Islet of Langerhans (tissue), 1 donor: ENCODE data around the gene GFPT2.

ENCODE experiments used
- FAIRE-seq: peaks from one replicate; lab custom pipeline; 2011; peaks lifted over from hg19 to GRCh38; lab: Jason Lieb, UNC

Gene GFPT2

GRCh38 chr5:180378438-180379344 lies 25.6 kb upstream of the GFPT2 start:
- FAIRE-seq, result no peak

DNA sequence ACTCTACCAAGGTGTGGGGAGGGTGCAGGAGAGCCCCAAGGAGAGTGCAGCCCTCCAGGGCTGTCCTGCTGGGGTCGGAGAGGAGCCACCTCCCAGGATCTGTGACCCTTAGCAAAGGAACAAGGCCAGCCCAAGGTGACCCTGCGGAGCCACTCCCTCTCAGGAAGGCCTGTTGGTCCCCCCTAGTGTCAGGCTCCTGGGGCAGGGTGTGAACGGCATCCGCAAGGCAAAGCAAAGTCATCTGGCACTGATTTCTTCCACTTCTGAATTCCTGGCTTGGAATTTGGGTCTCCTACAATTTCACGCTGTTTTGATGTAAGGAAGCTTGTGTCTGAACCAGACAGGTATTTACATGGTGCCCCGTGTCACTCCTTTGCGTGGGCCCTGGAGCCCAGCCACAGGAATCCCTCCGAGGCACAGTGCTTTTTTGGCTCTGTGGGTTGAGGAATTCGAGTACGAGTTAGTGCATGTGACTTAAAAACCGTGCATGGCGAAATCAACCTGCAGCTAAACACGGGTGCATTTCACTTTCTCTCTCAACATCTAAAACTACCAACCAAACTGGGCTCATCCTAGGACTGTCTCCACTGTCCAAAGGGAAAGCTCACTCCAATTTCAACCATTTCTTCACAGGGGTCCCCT lies 24.5 kb upstream of the GFPT2 start:
- FAIRE-seq, result no peak

- FAIRE-seq, result no peak
Observed at GRCh38 chr5:180376511-180376910, 23.4 kb upstream of the GFPT2 start.

DNA sequence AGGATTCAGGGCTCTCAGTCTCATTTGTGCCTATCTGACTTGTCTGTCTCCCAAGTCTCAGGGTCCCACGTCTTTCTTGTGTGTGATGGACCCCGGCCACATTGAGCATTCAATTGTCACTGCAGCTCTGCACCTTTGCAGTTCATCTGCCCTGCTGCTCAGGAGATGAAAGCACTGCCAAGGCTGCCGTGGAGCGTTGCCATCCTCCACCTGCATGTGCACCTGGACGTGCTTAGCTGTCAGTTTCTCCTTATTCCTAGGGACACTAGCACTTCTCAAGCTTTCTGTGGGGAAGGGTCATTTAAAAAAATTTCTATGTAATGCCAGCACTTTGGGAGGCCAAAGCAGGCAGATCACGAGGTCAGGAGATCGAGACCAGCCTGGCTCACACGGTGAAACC lies 22.8 kb upstream of the GFPT2 start:
- no peak for FAIRE-seq

- FAIRE-seq, result no peak
Observed at GRCh38 chr5:180375291-180375690, 22.2 kb upstream of the GFPT2 start.

DNA sequence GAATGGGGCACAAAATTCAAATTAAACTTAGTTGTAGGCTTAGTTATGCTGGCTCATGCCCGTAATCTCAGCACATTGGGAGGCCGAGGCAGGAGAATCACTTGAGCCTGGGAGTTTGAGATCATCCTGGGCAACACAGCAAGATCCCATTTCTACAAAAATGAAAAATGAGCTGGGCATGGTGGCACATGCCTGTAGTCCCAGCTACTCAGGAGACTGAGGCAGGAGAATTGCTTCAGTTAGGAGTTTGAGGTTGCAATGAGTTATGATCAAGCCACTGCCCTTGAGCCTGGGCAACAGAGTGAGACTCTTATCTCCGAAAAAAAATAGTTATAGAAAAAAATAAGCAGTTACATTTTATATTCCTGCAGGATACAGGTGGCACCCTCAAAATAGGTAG lies 20.7 kb upstream of the GFPT2 start:
- no peak for FAIRE-seq

DNA sequence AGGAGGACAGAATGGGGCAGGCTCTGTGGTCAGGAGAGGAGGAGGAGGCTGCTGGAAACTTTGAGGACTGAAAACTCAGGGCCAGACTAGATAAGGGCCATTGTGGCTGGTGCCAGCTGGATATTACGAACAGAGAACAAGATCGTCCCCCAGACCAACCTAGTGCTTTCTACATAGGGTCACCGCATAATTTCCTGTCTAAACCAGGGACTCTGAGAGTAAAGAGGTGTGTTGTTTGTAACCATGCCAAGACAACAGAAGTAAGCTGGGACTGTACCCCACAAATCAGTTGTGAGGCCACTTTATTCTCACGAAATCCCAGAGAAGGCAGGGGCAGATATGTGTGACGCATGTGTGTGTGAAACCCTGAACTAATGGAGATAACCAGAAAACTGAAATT lies 20.3 kb upstream of the GFPT2 start:
- FAIRE-seq, result no peak

GRCh38 chr5:180371949-180372348 lies 18.8 kb upstream of the GFPT2 start:
- no peak for FAIRE-seq

DNA sequence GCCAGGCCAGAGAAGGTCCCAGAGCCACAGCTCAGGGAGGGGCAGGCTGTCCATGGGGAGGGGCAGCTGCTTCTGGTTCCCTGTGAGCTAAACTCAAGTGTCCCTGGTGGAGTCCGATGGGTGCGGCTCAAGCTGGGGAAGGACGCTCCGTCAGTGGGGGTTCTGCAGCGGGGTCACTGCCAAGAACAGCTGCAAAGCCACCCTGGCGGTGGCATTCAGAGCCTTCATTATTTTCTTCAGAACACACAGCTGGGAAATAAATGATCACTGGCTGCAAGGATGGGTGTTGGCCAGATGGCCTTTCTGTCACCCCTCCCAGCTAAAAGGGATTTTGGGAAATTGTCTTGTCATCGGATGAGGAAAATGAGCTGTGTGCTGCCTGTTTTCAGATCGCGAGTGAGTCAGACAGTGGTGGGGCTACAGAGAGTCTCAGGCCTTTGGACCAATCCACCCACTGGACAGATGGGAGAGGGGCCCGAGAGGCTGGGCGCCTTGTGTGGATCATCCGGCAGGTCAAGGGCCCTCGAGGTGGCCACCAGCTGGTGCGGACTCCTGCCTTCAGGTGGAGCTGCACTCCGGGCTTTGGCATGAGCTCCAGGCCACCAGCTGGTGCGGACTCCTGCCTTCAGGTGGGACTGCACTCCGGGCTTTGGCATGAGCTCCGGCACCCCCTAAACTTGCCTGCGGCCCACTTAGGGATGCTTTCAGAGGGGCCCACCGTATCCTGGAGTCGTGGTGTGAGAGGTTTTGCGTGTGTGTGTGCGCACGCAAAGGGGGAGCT lies 17.9 kb upstream of the GFPT2 start:
- no peak for FAIRE-seq

DNA sequence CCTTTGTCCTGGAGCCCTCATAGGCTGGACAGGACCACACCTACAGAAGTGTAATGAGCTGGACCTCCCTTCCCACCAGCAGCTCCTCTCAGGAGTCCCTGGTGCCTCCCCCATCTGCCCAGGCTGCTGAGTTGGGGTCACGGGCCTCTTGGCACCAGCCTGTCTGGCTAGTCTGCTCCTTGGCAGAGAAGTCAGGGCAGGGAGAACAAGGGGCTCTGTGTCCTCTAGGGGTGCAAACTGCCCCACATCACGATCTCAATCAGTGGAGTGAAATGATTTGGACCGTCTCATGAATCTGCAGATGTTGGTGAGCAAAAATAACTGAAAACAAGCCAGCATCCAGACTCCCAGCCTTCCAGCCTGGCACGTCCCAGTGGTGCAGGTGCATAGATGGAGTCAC lies 14.9 kb upstream of the GFPT2 start:
- no peak for FAIRE-seq

DNA sequence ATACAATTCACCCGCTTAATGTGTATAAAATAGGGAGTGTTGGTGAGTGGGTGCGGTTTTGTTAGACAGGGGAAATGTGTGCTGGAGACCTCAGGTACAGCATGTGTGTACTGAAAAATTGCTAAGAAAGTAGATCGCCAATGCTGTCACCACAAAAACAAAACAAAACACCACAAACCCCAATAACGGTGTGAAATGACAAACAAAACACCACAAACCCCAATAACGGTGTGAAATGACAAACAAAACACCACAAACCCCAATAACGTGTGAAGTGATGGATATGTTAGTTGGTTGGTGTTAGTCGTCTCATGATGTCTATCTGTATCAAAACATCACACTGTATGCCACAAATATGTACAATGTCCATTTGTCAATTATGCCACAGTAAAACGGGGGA lies 14.2 kb upstream of the GFPT2 start:
- no peak for FAIRE-seq

- FAIRE-seq, result no peak
Observed at GRCh38 chr5:180366326-180366725, 13.2 kb upstream of the GFPT2 start.

DNA sequence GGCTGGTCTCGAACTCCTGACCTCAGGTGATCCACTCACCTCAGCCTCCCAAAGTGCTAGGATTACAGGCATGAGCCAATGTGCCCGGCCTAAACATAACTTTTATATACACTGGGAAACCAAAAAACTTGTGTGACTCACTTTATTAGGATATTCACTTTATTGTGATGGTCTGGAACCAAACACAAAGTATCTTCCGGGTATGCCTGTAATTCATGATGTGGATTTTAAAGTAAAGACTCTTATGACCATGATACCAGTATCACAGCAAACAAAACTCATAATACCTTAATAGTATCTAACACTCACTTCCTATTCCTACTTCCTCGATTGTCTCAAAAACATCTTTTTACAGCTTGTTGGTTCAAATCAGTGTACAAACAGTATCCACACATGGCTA lies 12.7 kb upstream of the GFPT2 start:
- FAIRE-seq, result no peak

DNA sequence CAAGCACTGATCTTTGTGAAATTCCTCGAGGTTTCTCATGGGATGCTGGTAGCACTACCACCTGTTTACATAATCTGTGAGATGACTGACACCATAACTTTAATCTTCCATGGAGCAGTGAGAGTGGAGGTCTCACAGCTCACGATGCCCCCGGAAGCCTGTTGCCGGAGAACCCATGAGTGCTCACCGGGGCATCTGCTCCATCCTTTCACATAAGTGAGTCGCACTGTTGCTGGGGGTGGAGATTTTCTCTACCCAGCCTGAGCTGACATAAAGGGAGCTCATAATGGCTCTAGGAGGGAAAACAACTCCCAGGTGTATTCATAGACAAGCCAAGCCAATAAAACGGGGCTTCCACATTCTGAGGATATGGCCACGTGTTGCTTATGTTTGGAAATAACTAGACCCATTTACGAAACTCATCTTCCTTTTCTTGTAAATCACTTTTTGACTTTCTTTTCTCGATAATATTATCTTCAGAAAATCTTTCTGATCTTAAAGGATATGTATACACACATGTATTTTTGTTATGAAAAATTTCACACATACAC lies 11.2 kb upstream of the GFPT2 start:
- FAIRE-seq, result no peak

- FAIRE-seq, result no peak
Observed at GRCh38 chr5:180360078-180360957, 7.2 kb upstream of the GFPT2 start.

GRCh38 chr5:180358694-180359093 lies 5.6 kb upstream of the GFPT2 start:
- no peak for FAIRE-seq

GRCh38 chr5:180358179-180358578 lies 5.0 kb upstream of the GFPT2 start:
- FAIRE-seq, result no peak

- no peak for FAIRE-seq
Observed at GRCh38 chr5:180354966-180355365, 1.8 kb upstream of the GFPT2 start.

- FAIRE-seq, result no peak
Observed at GRCh38 chr5:180353980-180354452, 880 bp upstream of the GFPT2 start.

DNA sequence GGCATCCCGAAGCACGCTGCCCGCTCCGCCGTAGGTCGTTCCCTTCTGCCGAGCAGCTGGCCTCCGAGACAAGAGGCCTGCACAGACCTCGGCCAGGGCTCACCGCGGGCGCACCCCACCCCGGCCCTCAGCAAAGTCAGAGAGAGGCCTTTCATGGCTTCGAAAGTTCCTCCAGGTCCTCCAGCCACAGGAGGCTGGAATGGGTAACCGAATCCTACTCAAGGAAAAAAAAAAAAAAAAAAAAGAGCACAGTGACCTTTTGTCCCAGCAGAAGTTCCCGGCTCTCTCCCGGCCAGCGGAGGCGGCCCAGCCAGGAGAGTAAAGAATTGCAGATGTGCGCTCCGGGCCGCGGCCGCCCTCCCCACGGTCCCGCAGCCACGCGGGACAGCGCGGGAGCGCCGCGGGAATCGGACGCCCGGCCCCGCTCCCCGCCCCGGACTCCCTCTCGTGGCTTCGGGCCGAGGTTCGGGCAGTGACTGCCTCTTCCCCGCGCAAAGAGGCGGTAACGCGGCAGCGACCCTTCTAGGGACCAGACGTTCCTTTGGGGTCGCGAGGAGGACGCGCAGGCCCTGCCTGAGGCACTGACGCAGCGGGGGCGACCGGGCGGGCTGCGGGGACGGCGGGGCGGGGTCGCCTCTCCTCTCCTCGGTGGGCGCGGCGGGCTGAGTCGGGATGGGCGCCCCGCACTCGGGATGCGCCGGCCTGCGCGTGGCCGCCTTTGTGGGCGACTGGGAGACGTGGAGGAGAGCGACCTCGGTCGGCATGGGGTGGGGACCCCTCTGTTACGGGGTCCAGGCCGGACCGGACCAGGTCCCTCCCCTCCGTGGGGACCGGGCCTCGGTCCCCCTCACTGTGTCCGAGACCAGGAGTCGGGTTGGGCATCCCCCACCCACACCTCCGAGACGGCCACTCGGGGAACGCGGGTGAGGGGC lies 754 bp downstream of the GFPT2 start:
- FAIRE-seq, result no peak
